Panc1 (cell line): ENCODE measurements around the gene HOXB5. TPM values are rescaled to one million over a fixed set of nuclear protein-coding genes. Genes with fewer than 3 reads are reported as not detected.
A peak's percentile ranks its signal among the peaks of the same experiment; 100 is the strongest.

Source experiments
- ATAC-seq: fragments of 200-7000 bp; cut with Tn5 transposase; 2 replicates; pipeline ENCODE4 v1.9.1; 2020; ENCODE audit warnings: mild to moderate bottlenecking, moderate library complexity
- BruUV-seq: library from RNA; stranded (reverse); fragments of 400-500 nt; replicated peaks from 2 replicates; lab custom pipeline; 2021; lab: Mats Ljungman, UMichigan
- CTCF ChIA-PET: fragments of 300-600 bp; sonication (Branson Sonifier 250); formaldehyde crosslinking; loops from one replicate; lab custom pipeline; 2022; ENCODE audit warnings: antibody characterized with exemption; lab: Charles Lee
- POLR2A ChIA-PET: fragments of 300-600 bp; sonication (Branson Sonifier 250); formaldehyde crosslinking; loops from one replicate; lab custom pipeline; 2022; ENCODE audit warnings: antibody characterized with exemption; lab: Charles Lee
- DNase-seq: peaks from one replicate; pipeline ENCODE4 v3.0.0-alpha.2; 2010; ENCODE audit warnings: low read depth, low spot score
- H3K27ac ChIP-seq: 2 replicates; pipeline ENCODE4 v1.5.1; 2011; ENCODE audit warnings: mild to moderate bottlenecking, low read length, inconsistent platforms
- H3K27me3 ChIP-seq: fragments of 200-500 bp; sonication (Bioruptor generic); 2 replicates; pipeline ENCODE4 v1.6.0; 2014; ENCODE audit warnings: low read length, inconsistent platforms; ENCODE audit not compliant: control insufficient read depth, insufficient read depth
- H3K36me3 ChIP-seq: fragments of 200-500 bp; sonication (Bioruptor generic); 2 replicates; pipeline ENCODE4 v1.5.1; 2014; ENCODE audit warnings: inconsistent platforms, mild to moderate bottlenecking, low read length, moderate library complexity; ENCODE audit not compliant: control insufficient read depth, insufficient read depth
- H3K4me1 ChIP-seq: 2 replicates; pipeline ENCODE4 v1.5.1; 2011; ENCODE audit warnings: inconsistent platforms, mild to moderate bottlenecking, low read length, moderate library complexity; ENCODE audit not compliant: control insufficient read depth, insufficient read depth
- H3K4me3 ChIP-seq, 2 experiments: 2 replicates each; pipeline ENCODE4 v1.5.1; 2011 to 2012; ENCODE audit warnings: low read depth in 2 of 2, low read length in 2 of 2, mild to moderate bottlenecking in 2 of 2, inconsistent platforms in 1 of 2, moderate library complexity in 1 of 2
- H3K9me3 ChIP-seq: fragments of 200-500 bp; sonication (Bioruptor generic); 2 replicates; pipeline ENCODE4 v1.5.1; 2014; ENCODE audit warnings: low read depth, mild to moderate bottlenecking, inconsistent platforms, low read length, moderate library complexity; ENCODE audit not compliant: control insufficient read depth, insufficient read depth
- REST ChIP-seq, 2 experiments: IDR thresholded peaks; 2 replicates each; pipeline ENCODE4 v1.6.1; 2011 to 2012; ENCODE audit warnings: low read depth in 2 of 2, control low read depth in 1 of 2, low read length in 1 of 2, mild to moderate bottlenecking in 1 of 2, moderate library complexity in 1 of 2; ENCODE audit not compliant: insufficient read depth in 1 of 2
- SIN3A ChIP-seq: IDR thresholded peaks from 2 replicates; pipeline ENCODE4 v1.6.1; 2012; ENCODE audit warnings: low read depth, mild to moderate bottlenecking, low read length, moderate library complexity, borderline replicate concordance; ENCODE audit not compliant: insufficient read depth
- in situ Hi-C: cut with HindIII; loops from 2 replicates; pipeline ENCODE4 v1.10.0; 2016; ENCODE audit warnings: low sequenced_read_pairs, low pct_unique_long_range_greater_than_20kb
- intact Hi-C: fragments of 100-400 bp; cut with micrococcal nuclease; formaldehyde crosslinking; loops from one replicate; pipeline ENCODE4 v1.10.0; 2022; ENCODE audit not compliant: unreplicated experiment
- total RNA-seq: library from RNA; stranded (reverse); gene quantifications from one replicate; pipeline ENCODE4 v1.2.1, GENCODE V29; 2021; ENCODE audit not compliant: unreplicated experiment

HOXB5 gene
- total RNA-seq, 1 experiment from 2014 or later, result 67.2 TPM

GRCh38 chr17:48608494-48608834 is 14.9 kb upstream of the HOXB5 start:
- Histone ChIP-seq H3K4me1 (peaks cover 57% of the 10 kb centered on the region), H3K9me3 (no peaks in the 10 kb centered on the region), H3K27ac (peak overlapping the region; percentile 99), H3K4me3 (peak overlapping the region; percentile 68 to 71; a peak in 2 of 4 replicates), H3K36me3 (peaks cover 2% of the 10 kb centered on the region), H3K27me3 (no peaks in the 10 kb centered on the region)
- ATAC-seq, result no peak
- DNase-seq, result no peak
- no TSS peak for BruUV-seq
- intact Hi-C loops, result loop anchor here (5.0 kb wide), 1 partner anchor 939 kb away; no protein-coding TSS in a partner anchor
- CTCF ChIA-PET, result interaction anchor here (0.6 to 1.4 kb wide), 2 partner anchors 14 to 1469 kb away, joined by 4 read pairs; no protein-coding TSS in a partner anchor
- no peak for TF ChIP-seq REST (IDR thresholded peaks at IDR 0.05; ENCODE audit: insufficient read depth in 1 of 2, low read depth in 2 of 2, low read length in 1 of 2)
- POLR2A ChIA-PET, result interaction anchor here (0.5 to 2.1 kb wide), 4 partner anchors 10 to 400 kb away, joined by 3 to 9 read pairs (median 6); partner anchors contain the start of gene HOXB9
- in situ Hi-C loops, result no loop called here

- Histone ChIP-seq H3K9me3 (no peaks in the 10 kb centered on the region), H3K36me3 (peaks cover 2% of the 10 kb centered on the region), H3K27ac (peak overlapping the region; percentile 99), H3K4me3 (peak overlapping the region in 1 of 2 experiments; percentile 99; a peak in 2 of 4 replicates), H3K27me3 (no peaks in the 10 kb centered on the region), H3K4me1 (peaks cover 57% of the 10 kb centered on the region)
- ChIA-PET POLR2A (interaction anchor here (0.5 to 2.8 kb wide), 8 partner anchors 8 to 651 kb away, joined by 3 to 8 read pairs (median 4); partner anchors contain the start of gene HOXB8), CTCF (no interaction called here)
- in situ Hi-C loops (no loop called here), intact Hi-C loops (loop anchor here (5.0 kb wide), 1 partner anchor 940 kb away; no protein-coding TSS in a partner anchor)
- DNase-seq, result no peak
- no TSS peak for BruUV-seq
- ATAC-seq, result no peak
- TF ChIP-seq SIN3A (no peak), REST (IDR thresholded peaks at IDR 0.05; ENCODE audit: insufficient read depth in 1 of 2, low read depth in 2 of 2, low read length in 1 of 2) (no peak)
These were observed 13.5 kb upstream of the HOXB5 start for GRCh38 chr17:48606892-48607614.
